AG10803 (cell line): ENCODE data around the gene DSP.

ENCODE experiments used
- DNase-seq: peaks from one replicate; pipeline ENCODE4 v3.0.0; 2010; ENCODE audit warnings: low read depth
- H3K4me3 ChIP-seq: 2 replicates; pipeline ENCODE4 v1.5.1; 2011; ENCODE audit warnings: mild to moderate bottlenecking, low read length, control low read depth
- TF ChIP-seq, protein P1 (sequence below): conservative IDR thresholded peaks from 2 replicates; pipeline ENCODE4 v1.5.1; 2011; ENCODE audit warnings: mild to moderate bottlenecking, low read length, control low read depth, inconsistent platforms

The DSP gene

DNA sequence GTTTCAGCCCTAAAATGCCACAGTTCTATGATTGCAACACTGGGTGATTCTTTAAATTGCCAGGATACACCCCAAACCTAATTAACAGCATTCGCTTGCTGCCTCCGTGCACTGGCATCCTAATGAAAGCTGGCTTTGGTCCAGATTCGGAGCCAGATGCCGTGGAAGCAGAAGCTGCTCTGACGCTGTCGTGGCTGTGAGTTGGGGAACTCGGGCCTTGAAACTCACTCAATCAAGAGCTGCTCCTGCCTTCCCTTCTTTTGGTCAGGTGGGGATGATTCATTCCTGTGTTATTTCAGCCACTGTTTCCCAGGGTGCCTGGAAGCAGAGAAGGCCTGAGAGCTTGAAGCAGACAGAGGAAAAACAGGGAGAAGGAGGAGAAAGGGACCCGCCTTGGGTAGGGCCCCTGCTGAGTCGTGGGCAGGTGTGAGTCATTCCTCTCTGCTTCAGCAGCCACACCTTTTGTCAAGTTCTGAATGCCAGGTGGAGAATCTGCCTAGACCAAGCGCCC, 36.2 kb upstream of the DSP start:
- DNase-seq, result peak; percentile 86
- H3K4me3 ChIP-seq, result no peak overlapping the region
- TF ChIP-seq, protein P1, sequence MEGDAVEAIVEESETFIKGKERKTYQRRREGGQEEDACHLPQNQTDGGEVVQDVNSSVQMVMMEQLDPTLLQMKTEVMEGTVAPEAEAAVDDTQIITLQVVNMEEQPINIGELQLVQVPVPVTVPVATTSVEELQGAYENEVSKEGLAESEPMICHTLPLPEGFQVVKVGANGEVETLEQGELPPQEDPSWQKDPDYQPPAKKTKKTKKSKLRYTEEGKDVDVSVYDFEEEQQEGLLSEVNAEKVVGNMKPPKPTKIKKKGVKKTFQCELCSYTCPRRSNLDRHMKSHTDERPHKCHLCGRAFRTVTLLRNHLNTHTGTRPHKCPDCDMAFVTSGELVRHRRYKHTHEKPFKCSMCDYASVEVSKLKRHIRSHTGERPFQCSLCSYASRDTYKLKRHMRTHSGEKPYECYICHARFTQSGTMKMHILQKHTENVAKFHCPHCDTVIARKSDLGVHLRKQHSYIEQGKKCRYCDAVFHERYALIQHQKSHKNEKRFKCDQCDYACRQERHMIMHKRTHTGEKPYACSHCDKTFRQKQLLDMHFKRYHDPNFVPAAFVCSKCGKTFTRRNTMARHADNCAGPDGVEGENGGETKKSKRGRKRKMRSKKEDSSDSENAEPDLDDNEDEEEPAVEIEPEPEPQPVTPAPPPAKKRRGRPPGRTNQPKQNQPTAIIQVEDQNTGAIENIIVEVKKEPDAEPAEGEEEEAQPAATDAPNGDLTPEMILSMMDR, result no peak

DNA sequence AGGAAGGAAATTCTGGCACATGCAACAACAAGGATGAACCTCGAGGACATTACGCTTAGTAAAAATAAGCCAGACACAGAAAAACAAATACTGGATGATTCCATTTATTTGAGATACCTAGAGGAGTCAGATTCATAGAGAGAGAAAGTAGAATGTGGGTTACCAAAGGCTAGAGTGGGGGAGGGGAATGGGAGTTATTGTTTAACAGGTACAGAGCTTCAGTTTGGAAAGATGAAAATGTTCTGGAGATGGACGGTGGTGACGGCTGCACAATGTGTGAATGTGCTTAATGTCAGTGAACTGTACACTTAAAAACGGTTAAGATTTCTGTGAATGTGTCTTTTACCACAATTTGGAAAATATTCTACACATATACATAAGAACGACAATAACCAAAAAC, 33.9 kb upstream of the DSP start:
- DNase-seq, result no peak
- TF ChIP-seq, protein P1, result no peak
- H3K4me3 ChIP-seq, result no peak overlapping the region

DNA sequence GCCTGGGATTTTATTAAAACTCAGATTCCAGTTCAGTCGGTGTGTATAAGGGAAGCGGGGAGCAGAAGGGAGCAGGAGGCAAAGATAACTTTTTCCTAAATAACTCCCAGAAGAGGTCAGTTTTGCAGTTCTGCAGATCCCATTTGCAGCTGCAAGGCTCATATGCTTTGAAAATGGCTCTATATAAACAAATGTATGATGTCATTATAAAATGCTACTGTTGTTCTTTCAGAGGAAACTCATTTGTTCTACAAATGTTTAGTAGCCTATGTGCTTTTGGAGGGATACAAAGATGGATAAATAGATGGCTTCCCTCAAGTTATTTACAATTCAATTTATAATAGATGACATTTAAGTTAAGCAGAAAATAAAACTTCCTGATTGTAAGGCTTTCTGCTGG, 29.2 kb upstream of the DSP start:
- no peak for DNase-seq
- TF ChIP-seq, protein P1, result no peak
- no peak overlapping the region for H3K4me3 ChIP-seq

DNA sequence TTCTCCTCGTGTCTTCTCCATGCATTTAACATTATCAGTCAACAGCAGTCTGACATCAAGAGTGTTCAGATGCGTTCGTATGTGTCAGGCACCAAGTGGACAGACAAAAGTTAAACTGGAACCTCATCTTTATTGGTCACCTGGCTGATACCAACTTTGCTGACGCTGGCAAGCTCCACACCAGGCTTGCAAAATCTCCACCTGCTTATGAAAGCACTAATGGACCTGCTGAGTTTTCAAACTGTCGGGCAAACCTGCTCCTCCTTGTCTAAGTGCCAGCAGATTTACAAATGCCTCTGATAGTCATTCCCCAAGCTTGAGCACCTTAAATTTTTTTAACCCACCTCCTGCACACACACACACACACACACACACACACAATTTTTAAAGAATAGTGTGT, 27.9 kb upstream of the DSP start:
- no peak overlapping the region for H3K4me3 ChIP-seq
- DNase-seq, result no peak
- TF ChIP-seq, protein P1, result no peak

DNA sequence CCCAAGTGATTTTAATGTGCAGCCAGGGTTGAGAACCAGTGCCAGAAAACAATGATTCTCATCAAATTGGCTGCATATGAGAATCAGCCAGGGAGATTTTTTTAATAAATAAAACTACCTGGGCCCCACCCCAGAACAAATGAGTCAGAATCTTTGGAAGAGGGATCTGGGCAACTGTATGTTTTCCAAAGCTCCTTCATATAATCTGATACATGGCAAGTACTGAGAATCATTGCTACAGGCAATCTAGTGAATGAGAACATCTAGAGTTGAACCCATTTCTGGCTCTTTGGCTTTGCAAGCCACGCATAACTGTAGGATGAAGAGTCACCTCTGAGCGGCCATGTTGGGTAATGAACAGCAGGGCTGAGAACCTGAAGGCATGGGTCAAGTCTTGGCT, 26.1 kb upstream of the DSP start:
- H3K4me3 ChIP-seq, result no peak overlapping the region
- TF ChIP-seq, protein P1, result no peak
- no peak for DNase-seq

DNA sequence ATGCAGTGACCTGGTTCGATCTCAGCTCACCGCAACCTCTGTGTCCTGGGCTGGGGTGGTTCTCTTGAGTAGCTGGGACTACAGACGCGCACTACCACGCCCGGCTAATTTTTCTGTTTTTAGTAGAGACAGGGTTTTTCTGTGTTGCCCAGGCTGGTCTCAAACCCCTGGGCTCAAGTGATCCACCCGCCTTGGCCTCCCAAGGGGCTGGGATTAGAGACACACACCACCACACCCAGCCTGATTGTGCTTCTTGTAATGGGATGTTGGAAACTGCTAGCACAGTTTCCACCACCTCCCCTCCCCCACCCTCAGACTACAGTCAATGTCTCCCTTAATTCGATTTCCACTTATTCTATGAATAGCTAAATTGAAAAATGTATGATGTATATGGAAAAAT, 22.6 kb upstream of the DSP start:
- H3K4me3 ChIP-seq, result no peak overlapping the region
- no peak for DNase-seq
- TF ChIP-seq, protein P1, result no peak

DNA sequence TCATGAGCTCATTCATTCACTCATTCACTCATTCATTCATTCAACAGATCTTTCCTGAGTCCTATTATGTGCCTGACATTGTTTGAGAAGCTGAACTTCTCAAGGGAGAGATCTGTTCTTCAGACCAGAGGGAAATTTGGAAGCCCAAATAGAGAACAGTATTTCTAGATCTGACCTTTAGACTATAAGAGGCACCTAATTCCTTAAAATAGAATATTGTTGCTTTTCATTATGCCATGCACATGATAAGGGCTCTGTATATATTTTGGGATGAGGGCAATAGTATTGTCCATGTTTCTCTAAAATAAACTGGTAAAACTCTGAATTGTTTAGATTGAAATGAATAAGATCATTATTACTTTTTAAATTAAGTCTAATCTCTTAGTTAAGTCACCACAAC, 18.6 kb upstream of the DSP start:
- DNase-seq, result no peak
- TF ChIP-seq, protein P1, result no peak
- H3K4me3 ChIP-seq, result no peak overlapping the region
